Keratinocyte (primary cell): ENCODE data around the gene GGNBP2. TPM values are rescaled to one million over a fixed set of nuclear protein-coding genes. Genes with fewer than 3 reads are reported as not detected.
"Not testable (repeated sequence)": the region's sequence is repeated elsewhere in the genome, so short reads cannot be mapped to it uniquely, and the experiment has no call there.

ENCODE experiments used
- DNase-seq: peaks from one replicate; pipeline ENCODE4 v3.0.0-alpha.2; 2011; ENCODE audit warnings: low read depth, missing footprints, low spot score
- FAIRE-seq: peaks from 2 replicates; lab custom pipeline; 2011; peaks lifted over from hg19 to GRCh38; lab: Jason Lieb, UNC
- H2AFZ ChIP-seq: 2 replicates; pipeline ENCODE4 v1.6.0; 2012; ENCODE audit warnings: low read length, control low read depth, inconsistent platforms; ENCODE audit not compliant: control insufficient read depth
- H3K27ac ChIP-seq: 2 replicates; pipeline ENCODE4 v1.5.1; 2011; ENCODE audit warnings: low read length; ENCODE audit not compliant: control insufficient read depth, insufficient read depth
- H3K27me3 ChIP-seq: 3 replicates; pipeline ENCODE4 v1.6.0; 2011; ENCODE audit warnings: low read length; ENCODE audit not compliant: control insufficient read depth, insufficient read depth; ENCODE audit errors: extremely low read depth
- H3K36me3 ChIP-seq, 2 experiments: 2 replicates in 1 of 2; 3 replicates in 1 of 2; pipeline ENCODE4 v1.5.1; 2011; ENCODE audit warnings: low read length in 2 of 2, mild to moderate bottlenecking in 1 of 2; ENCODE audit not compliant: control insufficient read depth in 2 of 2, insufficient read depth in 2 of 2; ENCODE audit errors: extremely low read depth in 1 of 2
- H3K4me1 ChIP-seq: 3 replicates; pipeline ENCODE4 v1.5.1; 2011; ENCODE audit warnings: low read length; ENCODE audit not compliant: control insufficient read depth, insufficient read depth; ENCODE audit errors: extremely low read depth
- H3K4me2 ChIP-seq: 3 replicates; pipeline ENCODE4 v1.6.0; 2011; ENCODE audit warnings: low read depth, low read length; ENCODE audit not compliant: control insufficient read depth, insufficient read depth; ENCODE audit errors: extremely low read depth
- H3K4me3 ChIP-seq, 3 experiments: fragments of 200-600 bp in 1 of 3; sonication (generic) in 1 of 3; 2 replicates in 2 of 3; 3 replicates in 1 of 3; pipeline ENCODE4 v1.5.1; 2011 to 2016; ENCODE audit warnings: low read length in 3 of 3, mild to moderate bottlenecking in 3 of 3, control low read depth in 2 of 3, inconsistent platforms in 1 of 3, low read depth in 1 of 3, mixed read lengths in 1 of 3, mixed run types in 1 of 3, moderate library complexity in 1 of 3; ENCODE audit not compliant: control insufficient read depth in 2 of 3, insufficient read depth in 2 of 3; ENCODE audit errors: extremely low read depth in 1 of 3
- H3K79me2 ChIP-seq: 2 replicates; pipeline ENCODE4 v1.6.0; 2012; ENCODE audit warnings: low read length; ENCODE audit not compliant: control insufficient read depth, insufficient read depth
- H3K9ac ChIP-seq: 3 replicates; pipeline ENCODE4 v1.6.0; 2011; ENCODE audit warnings: low read length; ENCODE audit not compliant: control insufficient read depth, insufficient read depth; ENCODE audit errors: extremely low read depth
- H3K9me1 ChIP-seq: 3 replicates; pipeline ENCODE4 v1.6.0; 2011; ENCODE audit warnings: low read length; ENCODE audit not compliant: control insufficient read depth, insufficient read depth; ENCODE audit errors: extremely low read depth
- H3K9me3 ChIP-seq: 2 replicates; pipeline ENCODE4 v1.5.1; 2012; ENCODE audit warnings: low read depth, low read length; ENCODE audit not compliant: control insufficient read depth
- H4K20me1 ChIP-seq: 3 replicates; pipeline ENCODE4 v1.6.0; 2011; ENCODE audit warnings: low read length; ENCODE audit not compliant: control insufficient read depth, insufficient read depth; ENCODE audit errors: extremely low read depth
- CTCF ChIP-seq, 3 experiments: IDR thresholded peaks in 1 of 3; conservative IDR thresholded peaks in 1 of 3; optimal IDR thresholded peaks in 1 of 3; 2 replicates in 2 of 3; 3 replicates in 1 of 3; pipeline versions ENCODE3 to v1.5.1; 2011; ENCODE audit warnings: low read length in 3 of 3, mild to moderate bottlenecking in 3 of 3, moderate library complexity in 2 of 3, control low read depth in 1 of 3, inconsistent platforms in 1 of 3; ENCODE audit not compliant: insufficient read depth in 2 of 3; ENCODE audit errors: extremely low read depth in 1 of 3
- EZH2 ChIP-seq: IDR thresholded peaks from one replicate; pipeline ENCODE4 v1.6.1; 2012; ENCODE audit warnings: inconsistent platforms, mild to moderate bottlenecking, low read length, moderate library complexity
- dilution Hi-C: fragments of 300-500 bp; cut with MboI; formaldehyde crosslinking; loops from one replicate; pipeline ENCODE4 v1.7.0; 2020; ENCODE audit warnings: low sequenced_read_pairs; ENCODE audit not compliant: extremely low pct_ligation_motif_present
- polyA plus RNA-seq, 5 experiments: library from polyadenylated mRNA; depleted of rRNA in 3 of 5; stranded (reverse) in 3 of 5; stranded (forward) in 1 of 5; unstranded in 1 of 5; fragments of >200 nt; gene quantifications; 1 replicate in 1 of 5; 2 replicates in 3 of 5; 3 replicates in 1 of 5; pipeline versions ENCODE4 v1.2.1 to v1.2.3, GENCODE V29; 2011 to 2012; ENCODE audit warnings: missing spikeins in 2 of 5, low read depth in 1 of 5, low replicate concordance in 1 of 5

Gene GGNBP2
- polyA plus RNA-seq, 1 donor (not counting 4 experiments of a cell fraction or from before 2014, with no cell fraction given): 95.5 TPM

- Histone ChIP-seq H3K4me1 (no peaks in the 10 kb centered on the region), H2AFZ (no peak overlapping the region), H3K9ac (no peak overlapping the region), H3K9me3 (no peaks in the 10 kb centered on the region), H3K4me3 (no peak overlapping the region), H3K27me3 (no peaks in the 10 kb centered on the region), H4K20me1 (no peaks in the 10 kb centered on the region), H3K79me2 (no peaks in the 10 kb centered on the region), H3K9me1 (no peaks in the 10 kb centered on the region), H3K27ac (no peak overlapping the region), H3K36me3 (peaks cover 54 to 79% of the 10 kb centered on the region in 2 experiments), H3K4me2 (no peak overlapping the region)
- FAIRE-seq (no peak), DNase-seq (no peak)
- dilution Hi-C loops: no loop called here
- no peak for TF ChIP-seq CTCF (optimal IDR thresholded peaks at IDR 0.05 in 1 of 3, IDR thresholded peaks at IDR 0.05 in 1 of 3, conservative IDR thresholded peaks at IDR 0.05 in 1 of 3; ENCODE audit: extremely low read depth in 1 of 3, insufficient read depth in 2 of 3, low read length in 3 of 3)
These were observed 37.9 kb upstream of the GGNBP2 start for GRCh38 chr17:36506831-36507230.

- DNase-seq (no peak), FAIRE-seq (no peak)
- Histone ChIP-seq H3K27ac (no peak overlapping the region), H4K20me1 (no peaks in the 10 kb centered on the region), H3K4me3 (no peak overlapping the region), H3K4me2 (no peak overlapping the region), H3K9me3 (no peaks in the 10 kb centered on the region), H2AFZ (no peak overlapping the region), H3K4me1 (no peaks in the 10 kb centered on the region), H3K9me1 (no peaks in the 10 kb centered on the region), H3K27me3 (no peaks in the 10 kb centered on the region), H3K36me3 (peaks cover 54 to 81% of the 10 kb centered on the region in 2 experiments), H3K79me2 (no peaks in the 10 kb centered on the region), H3K9ac (no peak overlapping the region)
- dilution Hi-C loops: no loop called here
- TF ChIP-seq CTCF (optimal IDR thresholded peaks at IDR 0.05 in 1 of 3, IDR thresholded peaks at IDR 0.05 in 1 of 3, conservative IDR thresholded peaks at IDR 0.05 in 1 of 3; ENCODE audit: extremely low read depth in 1 of 3, insufficient read depth in 2 of 3, low read length in 3 of 3): no peak
- TF ChIP-seq EZH2: no peak
These were observed 37.5 kb upstream of the GGNBP2 start for GRCh38 chr17:36507266-36507665.

GRCh38 chr17:36508439-36508838, 36.3 kb upstream of the GGNBP2 start:
- dilution Hi-C loops: not testable (repeated sequence)

More at GRCh38 chr17:36508439-36508838, 36.3 kb upstream of the GGNBP2 start:
- H2AFZ ChIP-seq, H3K4me1 ChIP-seq, FAIRE-seq, H3K79me2 ChIP-seq, DNase-seq, H3K27me3 ChIP-seq, H4K20me1 ChIP-seq, H3K9me3 ChIP-seq, H3K27ac ChIP-seq, H3K9me1 ChIP-seq, H3K9ac ChIP-seq, H3K4me3 ChIP-seq, H3K4me2 ChIP-seq: not testable (repeated sequence)
- H3K36me3 ChIP-seq: peaks cover 57 to 80% of the 10 kb centered on the region in 2 experiments
